Thyroid gland (tissue), 4 donors: ENCODE measurements around the gene TECTB. TPM values are rescaled to one million over a fixed set of nuclear protein-coding genes. Genes with fewer than 3 reads are reported as not detected.
"Not testable (repeated sequence)": the region's sequence is repeated elsewhere in the genome, so short reads cannot be mapped to it uniquely, and the experiment has no call there.

Experiments used
- DNase-seq, 2 donors: peaks; one replicate each; pipeline ENCODE4 v3.0.0-alpha.2; 2019
- H3K27ac ChIP-seq, 3 donors: fragments of 200-600 bp; sonication (generic); 1 replicate in 2 of 3; 2 replicates in 1 of 3; pipeline ENCODE4 v1.5.1; 2016 to 2019; ENCODE audit warnings: mild to moderate bottlenecking in 1 of 3, moderate library complexity in 1 of 3
- H3K27me3 ChIP-seq: fragments of 200-600 bp; sonication (generic); one replicate; pipeline ENCODE4 v1.5.1; 2019
- H3K36me3 ChIP-seq, 2 donors: fragments of 200-600 bp; sonication (generic); one replicate each; pipeline ENCODE4 v1.5.1; 2016 to 2019
- H3K4me1 ChIP-seq, 2 donors: fragments of 200-600 bp; sonication (generic); one replicate each; pipeline ENCODE4 v1.5.1; 2017 to 2019
- H3K4me3 ChIP-seq, 3 donors: fragments of 200-600 bp; sonication (generic); replicated peaks in 1 of 3; 1 replicate in 2 of 3; 2 replicates in 1 of 3; pipeline ENCODE4 v1.5.1; 2016; ENCODE audit warnings: mild to moderate bottlenecking in 1 of 3
- H3K9me3 ChIP-seq: fragments of 200-600 bp; sonication (generic); one replicate; pipeline ENCODE4 v1.5.1; 2017
- CTCF ChIP-seq, 6 experiments: fragments of 200-600 bp in 3 of 6; fragments of 450-650 bp in 3 of 6; sonication (generic) in 3 of 6; IDR thresholded peaks; one replicate each; pipeline ENCODE4 v1.5.1; 2016 to 2019; ENCODE audit warnings: antibody characterized with exemption in 6 of 6, mild to moderate bottlenecking in 2 of 6, inconsistent platforms in 1 of 6, moderate library complexity in 1 of 6
- POLR2A ChIP-seq, 2 donors: fragments of 450-650 bp; IDR thresholded peaks; one replicate each; pipeline ENCODE4 v1.6.1; 2017; ENCODE audit warnings: antibody characterized with exemption in 2 of 2, mild to moderate bottlenecking in 2 of 2, moderate library complexity in 1 of 2
- WGBS, 2 donors: methylation state at CpG; one replicate each; pipeline ENCODE4 v1.1.5; 2017; 5-methylcytosine and 5-hydroxymethylcytosine counted together
- intact Hi-C: fragments of 100-400 bp; cut with DNase I; formaldehyde crosslinking; loops from one replicate; pipeline ENCODE4 v1.15.1; 2023
- total RNA-seq, 4 donors: library from RNA; depleted of rRNA; stranded (reverse); fragments of >200 nt; gene quantifications; one replicate each; pipeline ENCODE4 v1.2.3, GENCODE V29; 2016

Gene TECTB
- total RNA-seq, 4 donors from 2014 or later: 0.29 to 0.89 (median 0.72) TPM

- intact Hi-C loops: no loop called here
- H3K4me3 ChIP-seq: no peak overlapping the region
- H3K36me3 ChIP-seq: no peaks in the 10 kb centered on the region
- DNase-seq: no peak
- 80 to 92% methylated on average over 2 of the region's 2 CpGs for WGBS, 2 donors
- no peak overlapping the region for H3K27ac ChIP-seq
- TF ChIP-seq POLR2A (IDR thresholded peaks at IDR 0.05) (no peak), CTCF (IDR thresholded peaks at IDR 0.05) (no peak)
- H3K27me3 ChIP-seq: no peaks in the 10 kb centered on the region
- no peaks in the 10 kb centered on the region for H3K4me1 ChIP-seq
- no peaks in the 10 kb centered on the region for H3K9me3 ChIP-seq
Measured at GRCh38 chr10:112247791-112248190, 35.4 kb upstream of the TECTB start.

- intact Hi-C loops: no loop called here
- Histone ChIP-seq H3K4me3 (no peak overlapping the region), H3K27me3 (no peaks in the 10 kb centered on the region), H3K36me3 (no peaks in the 10 kb centered on the region), H3K27ac (no peak overlapping the region), H3K4me1 (no peaks in the 10 kb centered on the region), H3K9me3 (no peaks in the 10 kb centered on the region)
- WGBS, 2 donors: 79 to 92% methylated on average over 2 of the region's 2 CpGs
- DNase-seq: no peak
- TF ChIP-seq CTCF (IDR thresholded peaks at IDR 0.05) (no peak), POLR2A (IDR thresholded peaks at IDR 0.05) (no peak)
Measured at GRCh38 chr10:112248584-112249295, 34.5 kb upstream of the TECTB start.

- intact Hi-C loops: no loop called here
- H3K9me3 ChIP-seq: no peaks in the 10 kb centered on the region
- no peak overlapping the region for H3K4me3 ChIP-seq
- TF ChIP-seq POLR2A (IDR thresholded peaks at IDR 0.05) (no peak), CTCF (IDR thresholded peaks at IDR 0.05) (no peak)
- no peak for DNase-seq
- no peaks in the 10 kb centered on the region for H3K4me1 ChIP-seq
- no peaks in the 10 kb centered on the region for H3K36me3 ChIP-seq
- no peak overlapping the region for H3K27ac ChIP-seq
- no peaks in the 10 kb centered on the region for H3K27me3 ChIP-seq
- 95 to 97% methylated on average over 2 of the region's 2 CpGs for WGBS, 2 donors
Measured at GRCh38 chr10:112249722-112250121, 33.5 kb upstream of the TECTB start.

- TF ChIP-seq POLR2A (IDR thresholded peaks at IDR 0.05) (no peak), CTCF (IDR thresholded peaks at IDR 0.05) (no peak)
- Histone ChIP-seq H3K36me3 (no peaks in the 10 kb centered on the region), H3K4me1 (no peaks in the 10 kb centered on the region), H3K4me3 (no peak overlapping the region), H3K27me3 (no peaks in the 10 kb centered on the region), H3K9me3 (no peaks in the 10 kb centered on the region), H3K27ac (no peak overlapping the region)
- 57 to 68% methylated on average over 2 of the region's 2 CpGs for WGBS, 2 donors
- no peak for DNase-seq
- intact Hi-C loops: no loop called here
Measured at GRCh38 chr10:112250555-112250954, 32.6 kb upstream of the TECTB start.

GRCh38 chr10:112251238-112251637 lies 32.0 kb upstream of the TECTB start:
- 84 to 94% methylated on average over 6 of the region's 9 CpGs for WGBS, 2 donors
- H3K27me3 ChIP-seq, H3K36me3 ChIP-seq, DNase-seq, H3K27ac ChIP-seq, intact Hi-C loops, H3K4me1 ChIP-seq, H3K9me3 ChIP-seq, H3K4me3 ChIP-seq: not testable (repeated sequence)
